Measurements from ENCODE around the gene MRAP.

MRAP gene

GRCh38 chr21:32278518-32279376 is 19.9 kb upstream of the MRAP start, which contains the start of gene MIS18A:
TSS of gene MIS18A (minus strand) at chr21:32279049. CDS start at chr21:32279014, 35 bp downstream.
- intact Hi-C loops (cut with micrococcal nuclease) = no loop called here
- peak within 1 kb of the TSS; percentile 88 for H3K27ac Mint-ChIP-seq
- peaks cover 13% of the 10 kb centered on the region for H3K9me3 Mint-ChIP-seq

GRCh38 chr21:32279377-32279680 is 19.3 kb upstream of the MRAP start:
- intact Hi-C loops (cut with micrococcal nuclease) = no loop called here
- peaks cover 26% of the 10 kb centered on the region for H3K4me1 Mint-ChIP-seq (ENCODE audit: low read depth)
- H3K27me3 Mint-ChIP-seq = no peaks in the 10 kb centered on the region
- H3K27ac Mint-ChIP-seq = peak overlapping the region; percentile 88
- peak overlapping the region; percentile 99 for H3K4me3 Mint-ChIP-seq
- peaks cover 12% of the 10 kb centered on the region for H3K36me3 Mint-ChIP-seq (ENCODE audit: low read depth)
- peaks cover 14% of the 10 kb centered on the region for H3K9me3 Mint-ChIP-seq

More at GRCh38 chr21:32278518-32279376, 19.9 kb upstream of the MRAP start, which contains the start of gene MIS18A:
- Mint-ChIP-seq H3K4me1 (ENCODE audit: low read depth) (peaks cover 26% of the 10 kb centered on the region), H3K36me3 (ENCODE audit: low read depth) (peaks cover 18% of the 10 kb centered on the region), H3K4me3 (peak within 1 kb of the TSS; percentile 99), H3K27me3 (no peaks in the 10 kb centered on the region)

- Mint-ChIP-seq H3K27ac (no peak overlapping the region), H3K4me3 (no peak overlapping the region), H3K9me3 (peaks cover 14% of the 10 kb centered on the region), H3K36me3 (ENCODE audit: low read depth) (peaks cover 7% of the 10 kb centered on the region), H3K27me3 (no peaks in the 10 kb centered on the region), H3K4me1 (ENCODE audit: low read depth) (peaks cover 26% of the 10 kb centered on the region)
- intact Hi-C loops (cut with micrococcal nuclease) = no loop called here
These were observed 17.1 kb upstream of the MRAP start for GRCh38 chr21:32281531-32281930.

GRCh38 chr21:32282992-32283391 is 15.7 kb upstream of the MRAP start:
- intact Hi-C loops (cut with micrococcal nuclease) = no loop called here

GRCh38 chr21:32285476-32285875 is 13.2 kb upstream of the MRAP start:
- Mint-ChIP-seq H3K9me3 (peaks cover 14% of the 10 kb centered on the region), H3K4me3 (no peak overlapping the region), H3K36me3 (ENCODE audit: low read depth) (no peaks in the 10 kb centered on the region), H3K27me3 (no peaks in the 10 kb centered on the region), H3K27ac (no peak overlapping the region), H3K4me1 (ENCODE audit: low read depth) (peaks cover 7% of the 10 kb centered on the region)
- intact Hi-C loops (cut with micrococcal nuclease) = no loop called here

More at GRCh38 chr21:32282992-32283391, 15.7 kb upstream of the MRAP start:
- Mint-ChIP-seq H3K4me3 (no peak overlapping the region), H3K27ac (no peak overlapping the region), H3K27me3 (no peaks in the 10 kb centered on the region), H3K9me3 (peaks cover 14% of the 10 kb centered on the region), H3K36me3 (ENCODE audit: low read depth) (peaks cover 7% of the 10 kb centered on the region), H3K4me1 (ENCODE audit: low read depth) (peaks cover 24% of the 10 kb centered on the region)

GRCh38 chr21:32297449-32297848 is 1.2 kb upstream of the MRAP start:
- no peak overlapping the region for H3K27ac Mint-ChIP-seq
- peaks cover 6% of the 10 kb centered on the region for H3K36me3 Mint-ChIP-seq (ENCODE audit: low read depth)
- intact Hi-C loops (cut with micrococcal nuclease) = no loop called here
- H3K4me3 Mint-ChIP-seq = no peak overlapping the region
- no peaks in the 10 kb centered on the region for H3K4me1 Mint-ChIP-seq (ENCODE audit: low read depth)
- no peaks in the 10 kb centered on the region for H3K27me3 Mint-ChIP-seq
- no peaks in the 10 kb centered on the region for H3K9me3 Mint-ChIP-seq

GRCh38 chr21:32298148-32298559 is 501 bp upstream of the MRAP start:
- Mint-ChIP-seq H3K9me3 (no peaks in the 10 kb centered on the region), H3K36me3 (ENCODE audit: low read depth) (peaks cover 6% of the 10 kb centered on the region), H3K4me3 (no peak overlapping the region), H3K27me3 (no peaks in the 10 kb centered on the region), H3K4me1 (ENCODE audit: low read depth) (no peaks in the 10 kb centered on the region), H3K27ac (no peak overlapping the region)
- intact Hi-C loops (cut with micrococcal nuclease) = no loop called here

GRCh38 chr21:32299695-32300094 is 1.0 kb downstream of the MRAP start:
- H3K9me3 Mint-ChIP-seq = no peaks in the 10 kb centered on the region
- no peaks in the 10 kb centered on the region for H3K27me3 Mint-ChIP-seq
- H3K36me3 Mint-ChIP-seq (ENCODE audit: low read depth) = peaks cover 6% of the 10 kb centered on the region
- intact Hi-C loops (cut with micrococcal nuclease) = no loop called here
- H3K27ac Mint-ChIP-seq = no peak overlapping the region
- no peak overlapping the region for H3K4me3 Mint-ChIP-seq
- H3K4me1 Mint-ChIP-seq (ENCODE audit: low read depth) = no peaks in the 10 kb centered on the region

GRCh38 chr21:32300117-32300681 is 1.5 kb downstream of the MRAP start:
- H3K27ac Mint-ChIP-seq = no peak overlapping the region

GRCh38 chr21:32301596-32301995 is 2.9 kb downstream of the MRAP start:
- Mint-ChIP-seq H3K4me1 (ENCODE audit: low read depth) (no peaks in the 10 kb centered on the region), H3K9me3 (no peaks in the 10 kb centered on the region), H3K4me3 (no peak overlapping the region), H3K36me3 (ENCODE audit: low read depth) (peaks cover 10% of the 10 kb centered on the region), H3K27ac (no peak overlapping the region), H3K27me3 (no peaks in the 10 kb centered on the region)
- intact Hi-C loops (cut with micrococcal nuclease) = no loop called here

More at GRCh38 chr21:32300117-32300681, 1.5 kb downstream of the MRAP start:
- H3K4me3 Mint-ChIP-seq = no peak overlapping the region
- H3K4me1 Mint-ChIP-seq (ENCODE audit: low read depth) = no peaks in the 10 kb centered on the region
- no peaks in the 10 kb centered on the region for H3K27me3 Mint-ChIP-seq
- peaks cover 6% of the 10 kb centered on the region for H3K36me3 Mint-ChIP-seq (ENCODE audit: low read depth)
- no peaks in the 10 kb centered on the region for H3K9me3 Mint-ChIP-seq
- intact Hi-C loops (cut with micrococcal nuclease) = no loop called here

- H3K27ac Mint-ChIP-seq = no peak overlapping the region
- H3K4me3 Mint-ChIP-seq = no peak overlapping the region
- no peaks in the 10 kb centered on the region for H3K9me3 Mint-ChIP-seq
- H3K36me3 Mint-ChIP-seq (ENCODE audit: low read depth) = peaks cover 15% of the 10 kb centered on the region
- intact Hi-C loops (cut with micrococcal nuclease) = no loop called here
- H3K4me1 Mint-ChIP-seq (ENCODE audit: low read depth) = no peaks in the 10 kb centered on the region
- no peaks in the 10 kb centered on the region for H3K27me3 Mint-ChIP-seq
These were observed 3.9 kb downstream of the MRAP start for GRCh38 chr21:32302560-32302959.

GRCh38 chr21:32303385-32303784 is 4.7 kb downstream of the MRAP start:
- no peaks in the 10 kb centered on the region for H3K9me3 Mint-ChIP-seq
- no peaks in the 10 kb centered on the region for H3K4me1 Mint-ChIP-seq (ENCODE audit: low read depth)
- peaks cover 21% of the 10 kb centered on the region for H3K36me3 Mint-ChIP-seq (ENCODE audit: low read depth)
- intact Hi-C loops (cut with micrococcal nuclease) = no loop called here
- H3K27ac Mint-ChIP-seq = no peak overlapping the region
- no peaks in the 10 kb centered on the region for H3K27me3 Mint-ChIP-seq
- no peak overlapping the region for H3K4me3 Mint-ChIP-seq

GRCh38 chr21:32304998-32305397 is 6.3 kb downstream of the MRAP start:
- no peaks in the 10 kb centered on the region for H3K27me3 Mint-ChIP-seq
- peaks cover 28% of the 10 kb centered on the region for H3K36me3 Mint-ChIP-seq (ENCODE audit: low read depth)
- no peak overlapping the region for H3K27ac Mint-ChIP-seq
- H3K9me3 Mint-ChIP-seq = no peaks in the 10 kb centered on the region
- intact Hi-C loops (cut with micrococcal nuclease) = no loop called here
- H3K4me1 Mint-ChIP-seq (ENCODE audit: low read depth) = no peaks in the 10 kb centered on the region
- H3K4me3 Mint-ChIP-seq = no peak overlapping the region

- no peak overlapping the region for H3K4me3 Mint-ChIP-seq
- no peaks in the 10 kb centered on the region for H3K9me3 Mint-ChIP-seq
- no peak overlapping the region for H3K27ac Mint-ChIP-seq
- no peaks in the 10 kb centered on the region for H3K27me3 Mint-ChIP-seq
- H3K4me1 Mint-ChIP-seq (ENCODE audit: low read depth) = no peaks in the 10 kb centered on the region
- H3K36me3 Mint-ChIP-seq (ENCODE audit: low read depth) = peaks cover 29% of the 10 kb centered on the region
- intact Hi-C loops (cut with micrococcal nuclease) = no loop called here
These were observed 7.5 kb downstream of the MRAP start for GRCh38 chr21:32306021-32306780.

Measured in dendritic cell treated with granulocyte-macrophage colony-stimulating factor and Interleukin-4, amounts not matched to agents 40 ng/mL and 50 ng/mL, for 4 days (primary cell).